Endothelial cell of umbilical vein (primary cell): ENCODE data around the gene G6PC1. TPM values are rescaled to one million over a fixed set of nuclear protein-coding genes. Genes with fewer than 3 reads are reported as not detected.

Experiments
- BruUV-seq: library from RNA; stranded (reverse); fragments of 400-500 nt; replicated peaks from 2 replicates; lab custom pipeline; 2021; lab: Mats Ljungman, UMichigan
- CTCF ChIA-PET: fragments of 300-600, 350-600 bp; sonication (Branson Sonifier 250); formaldehyde crosslinking; loops from one replicate; lab custom pipeline; 2021; ENCODE audit warnings: antibody characterized with exemption, inconsistent platforms; lab: Charles Lee
- POLR2A ChIA-PET: fragments of 300-600, 350-600 bp; sonication (Branson Sonifier 250); formaldehyde crosslinking; loops from one replicate; lab custom pipeline; 2021; ENCODE audit warnings: antibody characterized with exemption, inconsistent platforms; lab: Charles Lee
- DNase-seq: peaks from one replicate; pipeline ENCODE4 v3.0.0-alpha.2; 2011; ENCODE audit warnings: low read depth, low spot score
- FAIRE-seq: peaks from 2 replicates; lab custom pipeline; 2011; peaks lifted over from hg19 to GRCh38; lab: Jason Lieb, UNC
- H2AFZ ChIP-seq: 2 replicates; pipeline ENCODE4 v1.6.0; 2012; ENCODE audit warnings: low read depth, low read length, control low read depth, inconsistent platforms
- H3K27ac ChIP-seq: 2 replicates; pipeline ENCODE4 v1.5.1; 2011; ENCODE audit warnings: low read depth, mild to moderate bottlenecking, control low read depth, low read length, moderate library complexity; ENCODE audit not compliant: insufficient read depth
- H3K27me3 ChIP-seq, 2 experiments: 2 replicates each; pipeline versions ENCODE4 v1.6.0 to v1.6.1; 2011; ENCODE audit warnings: low read length in 2 of 2, mixed read lengths in 1 of 2; ENCODE audit not compliant: control insufficient read depth in 2 of 2, insufficient read depth in 2 of 2
- H3K36me3 ChIP-seq, 2 experiments: 2 replicates in 1 of 2; 3 replicates in 1 of 2; pipeline ENCODE4 v1.5.1; 2011; ENCODE audit warnings: low read length in 2 of 2, mild to moderate bottlenecking in 1 of 2, moderate library complexity in 1 of 2; ENCODE audit not compliant: control insufficient read depth in 2 of 2, insufficient read depth in 2 of 2; ENCODE audit errors: extremely low read depth in 1 of 2
- H3K4me1 ChIP-seq: 3 replicates; pipeline ENCODE4 v1.5.1; 2011; ENCODE audit warnings: mild to moderate bottlenecking, low read length; ENCODE audit not compliant: control insufficient read depth, insufficient read depth; ENCODE audit errors: extremely low read depth
- H3K4me2 ChIP-seq: 2 replicates; pipeline ENCODE4 v1.6.1; 2011; ENCODE audit warnings: low read length, control low read depth, mixed read lengths; ENCODE audit not compliant: insufficient read depth
- H3K4me3 ChIP-seq, 3 experiments: fragments of 200-600 bp in 1 of 3; sonication (generic), shearing (Covaris generic) in 1 of 3; replicated peaks in 1 of 3; 2 replicates each; pipeline ENCODE4 v1.5.1; 2011 to 2016; ENCODE audit warnings: control low read depth in 3 of 3, low read length in 3 of 3, mild to moderate bottlenecking in 2 of 3, inconsistent platforms in 1 of 3, low read depth in 1 of 3, moderate library complexity in 1 of 3; ENCODE audit not compliant: insufficient read depth in 1 of 3
- H3K79me2 ChIP-seq: 2 replicates; pipeline ENCODE4 v1.6.0; 2012; ENCODE audit warnings: low read length, inconsistent platforms; ENCODE audit not compliant: control insufficient read depth, insufficient read depth
- H3K9ac ChIP-seq: replicated peaks from 2 replicates; pipeline ENCODE3; 2011; ENCODE audit warnings: low read length, control low read depth; ENCODE audit not compliant: insufficient read depth; ENCODE audit errors: extremely low read depth
- H3K9me1 ChIP-seq: replicated peaks from 3 replicates; pipeline ENCODE4 v1.6.0; 2011; ENCODE audit warnings: mild to moderate bottlenecking, low read length; ENCODE audit not compliant: control insufficient read depth, insufficient read depth; ENCODE audit errors: extremely low read depth
- H3K9me3 ChIP-seq: replicated peaks from 2 replicates; pipeline ENCODE4 v1.5.1; 2012; ENCODE audit warnings: low read length, inconsistent platforms; ENCODE audit not compliant: control insufficient read depth, insufficient read depth
- H4K20me1 ChIP-seq: replicated peaks from 2 replicates; pipeline ENCODE3; 2011; ENCODE audit warnings: mild to moderate bottlenecking, low read length; ENCODE audit not compliant: control insufficient read depth, insufficient read depth; ENCODE audit errors: extremely low read depth
- EZH2 ChIP-seq: IDR thresholded peaks from 2 replicates; pipeline ENCODE4 v1.6.1; 2012; ENCODE audit warnings: borderline replicate concordance, low read depth, mild to moderate bottlenecking, moderate library complexity, low read length, inconsistent platforms; ENCODE audit not compliant: severe bottlenecking
- GATA2 ChIP-seq: IDR thresholded peaks from 2 replicates; pipeline ENCODE4 v1.7.0; 2011; ENCODE audit warnings: low read depth, mild to moderate bottlenecking, moderate library complexity, mixed read lengths, low read length; ENCODE audit not compliant: insufficient read length, insufficient read depth
- MAX ChIP-seq: IDR thresholded peaks from 2 replicates; pipeline ENCODE4 v1.6.1; 2011; ENCODE audit not compliant: insufficient read depth, insufficient read length
- MYC ChIP-seq: IDR thresholded peaks from one replicate; pipeline ENCODE4 v1.6.1; 2011; ENCODE audit warnings: mild to moderate bottlenecking, low read depth, low read length
- POLR2A ChIP-seq: IDR thresholded peaks from 2 replicates; pipeline ENCODE4 v1.6.1; 2012; ENCODE audit warnings: low read depth, mild to moderate bottlenecking, control low read depth, low read length
- POLR2AphosphoS5 ChIP-seq: IDR thresholded peaks from 2 replicates; pipeline ENCODE4 v1.6.1; 2012; ENCODE audit warnings: low read depth, mild to moderate bottlenecking, control low read depth, low read length, moderate library complexity; ENCODE audit not compliant: insufficient read depth
- dilution Hi-C: fragments of 300-500 bp; cut with MboI; formaldehyde crosslinking; loops from one replicate; pipeline ENCODE4 v1.15.0; 2019; ENCODE audit warnings: low sequenced_read_pairs; ENCODE audit not compliant: extremely low pct_ligation_motif_present
- intact Hi-C: fragments of 100-400 bp; cut with micrococcal nuclease; formaldehyde crosslinking; loops from one replicate; pipeline ENCODE4 v1.10.0; 2022
- polyA plus RNA-seq, 4 experiments: library from polyadenylated mRNA; depleted of rRNA in 3 of 4; stranded (reverse) in 3 of 4; unstranded in 1 of 4; fragments of >200 nt; gene quantifications; 2 replicates each; pipeline versions ENCODE4 v1.2.1 to v1.2.3, GENCODE V29; 2011 to 2012; ENCODE audit warnings: missing spikeins in 1 of 4
- total RNA-seq: library from RNA; stranded (reverse); gene quantifications from 2 replicates; pipeline ENCODE4 v1.2.3, GENCODE V29; 2021

G6PC1 gene
- total and polyA plus RNA-seq, 2 donors (not counting 3 experiments of a cell fraction or from before 2014, with no cell fraction given): not detected

- no peaks in the 10 kb centered on the region for H3K9me3 ChIP-seq
- intact Hi-C loops: no loop called here
- TF ChIP-seq EZH2 (no peak), MYC (no peak), MAX (no peak), GATA2 (no peak), POLR2A (no peak), POLR2AphosphoS5 (no peak)
- H3K4me2 ChIP-seq: no peak overlapping the region
- CTCF ChIA-PET: interaction anchor here (1.1 to 1.8 kb wide), 6 partner anchors 9 to 78 kb away, joined by 3 to 10 read pairs (median 4); partner anchors contain the start of gene RPL27
- H3K9ac ChIP-seq: no peak overlapping the region
- FAIRE-seq: no peak
- no peaks in the 10 kb centered on the region for H3K9me1 ChIP-seq
- H4K20me1 ChIP-seq: no peaks in the 10 kb centered on the region
- no peak overlapping the region for H3K27ac ChIP-seq
- POLR2A ChIA-PET: no interaction called here
- peaks cover 10% of the 10 kb centered on the region for H3K4me1 ChIP-seq
- DNase-seq: no peak
- dilution Hi-C loops: no loop called here
- peaks cover 3 to 5% of the 10 kb centered on the region in 2 experiments for H3K27me3 ChIP-seq
- no peaks in the 10 kb centered on the region for H3K36me3 ChIP-seq
- no peak overlapping the region for H2AFZ ChIP-seq
- BruUV-seq: no TSS peak
- H3K4me3 ChIP-seq: no peak overlapping the region
- H3K79me2 ChIP-seq: no peaks in the 10 kb centered on the region
Observed at GRCh38 chr17:42920106-42920900, 19.7 kb downstream of the G6PC1 start.

- Histone ChIP-seq H3K4me1 (peaks cover 10% of the 10 kb centered on the region), H3K9me1 (no peaks in the 10 kb centered on the region), H3K4me2 (no peak overlapping the region), H4K20me1 (no peaks in the 10 kb centered on the region), H3K9me3 (no peaks in the 10 kb centered on the region), H3K36me3 (no peaks in the 10 kb centered on the region), H3K79me2 (no peaks in the 10 kb centered on the region), H3K27ac (no peak overlapping the region), H2AFZ (no peak overlapping the region), H3K27me3 (peaks cover 3 to 5% of the 10 kb centered on the region in 2 experiments), H3K9ac (no peak overlapping the region), H3K4me3 (no peak overlapping the region)
- FAIRE-seq: peak; percentile 65
- ChIA-PET POLR2A (no interaction called here), CTCF (interaction anchor here (1.1 to 1.8 kb wide), 6 partner anchors 8 to 78 kb away, joined by 3 to 10 read pairs (median 4); partner anchors contain the start of gene RPL27)
- intact Hi-C loops (no loop called here), dilution Hi-C loops (no loop called here)
- BruUV-seq: no TSS peak
- DNase-seq: peak; percentile 92
- TF ChIP-seq MAX: peak; percentile 65
- no peak for TF ChIP-seq EZH2
Observed at GRCh38 chr17:42920922-42921321, 20.3 kb downstream of the G6PC1 start.
